Stomach (tissue), 4 donors: ENCODE results near the gene SSUH2.

Experiments used
- CTCF ChIP-seq, 7 experiments: fragments of 450-650 bp in 4 of 7; fragments of 200-600 bp in 3 of 7; sonication (generic) in 3 of 7; IDR thresholded peaks; one replicate each; pipeline ENCODE4 v1.5.1; 2016 to 2019; ENCODE audit warnings: antibody characterized with exemption in 7 of 7, control low read depth in 2 of 7, mild to moderate bottlenecking in 1 of 7
- POLR2A ChIP-seq, 4 donors: fragments of 450-650 bp; IDR thresholded peaks; one replicate each; pipeline ENCODE4 v1.6.1; 2016; ENCODE audit warnings: antibody characterized with exemption in 4 of 4, control low read depth in 2 of 4, mild to moderate bottlenecking in 1 of 4, moderate library complexity in 1 of 4

DNA sequence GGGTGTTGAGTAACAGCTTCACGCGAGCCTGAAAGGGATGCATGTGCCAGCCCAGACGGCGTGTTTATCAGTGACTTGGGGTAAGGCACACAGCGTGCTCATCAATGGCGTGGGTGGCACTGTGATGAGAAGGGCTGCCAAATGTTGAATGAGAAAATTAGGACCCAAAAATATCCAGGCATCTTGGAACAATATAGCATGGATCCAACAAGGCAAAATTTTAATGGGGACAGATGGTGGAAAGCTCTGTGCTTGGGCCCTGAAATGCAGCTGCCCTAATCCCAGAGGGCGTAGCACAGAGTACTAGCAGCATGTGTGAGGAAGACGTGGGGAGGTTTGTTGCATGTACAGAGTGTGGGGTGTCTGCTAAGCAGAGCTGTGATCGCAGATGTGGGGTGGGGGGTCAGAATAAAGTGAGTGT lies 48.9 kb downstream of the SSUH2 start:
- no peak for TF ChIP-seq CTCF (IDR thresholded peaks at IDR 0.05)
- no peak for TF ChIP-seq POLR2A (IDR thresholded peaks at IDR 0.05)
